Small intestine (tissue), 16 donors: ENCODE measurements around the gene CFH. TPM values are rescaled to one million over a fixed set of nuclear protein-coding genes. Genes with fewer than 3 reads are reported as not detected.

ENCODE experiments used
- DNase-seq, 2 donors: peaks; one replicate each; pipeline versions ENCODE4 v3.0.0 to v3.0.0-alpha.2; 2013
- FAIRE-seq: peaks from 2 replicates; lab custom pipeline; 2012; peaks lifted over from hg19 to GRCh38; lab: Jason Lieb, UNC
- H3K27ac ChIP-seq, 3 donors: one replicate each; pipeline ENCODE4 v1.5.1; 2013; ENCODE audit warnings: low read length in 2 of 3, mild to moderate bottlenecking in 2 of 3, control low read depth in 1 of 3, inconsistent platforms in 1 of 3, low read depth in 1 of 3, moderate library complexity in 1 of 3
- H3K27me3 ChIP-seq, 3 donors: one replicate each; pipeline ENCODE4 v1.6.1; 2013; ENCODE audit warnings: low read length in 3 of 3, inconsistent platforms in 1 of 3; ENCODE audit not compliant: control insufficient read depth in 3 of 3, insufficient read depth in 3 of 3
- H3K36me3 ChIP-seq, 3 donors: one replicate each; pipeline ENCODE4 v1.6.1; 2013; ENCODE audit warnings: low read length in 3 of 3, inconsistent platforms in 1 of 3, low read depth in 1 of 3, mild to moderate bottlenecking in 1 of 3, moderate library complexity in 1 of 3; ENCODE audit not compliant: control insufficient read depth in 3 of 3, insufficient read depth in 2 of 3
- H3K4me1 ChIP-seq, 3 donors: one replicate each; pipeline ENCODE4 v1.6.1; 2013; ENCODE audit warnings: low read length in 2 of 3, inconsistent platforms in 1 of 3, low read depth in 1 of 3, mild to moderate bottlenecking in 1 of 3, moderate library complexity in 1 of 3; ENCODE audit not compliant: control insufficient read depth in 3 of 3, insufficient read depth in 2 of 3
- H3K4me3 ChIP-seq, 3 donors: one replicate each; pipeline ENCODE4 v1.5.1; 2013; ENCODE audit warnings: low read length in 3 of 3, control low read depth in 1 of 3, inconsistent platforms in 1 of 3, low read depth in 1 of 3, mild to moderate bottlenecking in 1 of 3, moderate library complexity in 1 of 3
- H3K9me3 ChIP-seq, 2 donors: one replicate each; pipeline ENCODE4 v1.6.1; 2013; ENCODE audit warnings: low read depth in 1 of 2, low read length in 1 of 2; ENCODE audit not compliant: control insufficient read depth in 2 of 2, insufficient read depth in 1 of 2
- WGBS, 3 donors: extraction: QIAGEN DNeasy Blood & Tissue Kit; methylation state at CpG; one replicate each; pipeline ENCODE4 v1.1.7; 2013; 5-methylcytosine and 5-hydroxymethylcytosine counted together
- long read RNA-seq, 10 donors: transcript quantifications; one replicate each; lab custom pipeline, GENCODE V29; 2026
- polyA plus RNA-seq, 4 donors: library from polyadenylated mRNA; stranded (reverse) in 3 of 4; unstranded in 1 of 4; fragments of 200-250 nt in 3 of 4; fragments of 120-200 nt in 1 of 4; gene quantifications; one replicate each; pipeline versions ENCODE4 v1.2.1 to v1.2.3, GENCODE V29; 2013
- donor health status: healthy with polysubstance abuse.
- donor health status: control.
- donor health status: control.
- donor health status: Bipolar disorder and iron deficiency.
- donor health status: healthy.

Gene CFH
- 10 to 100 TPM in 1 of 4 donors, 1 to 10 TPM in 2, under 1 TPM in 1; 0.89 to 52.9 (median 8.1) TPM for polyA plus RNA-seq
- long read RNA-seq, donor 1 = 0 reads
- long read RNA-seq, donor 2 = 0 reads
- long read RNA-seq, donor 3, partial matches to known transcripts = 0 of 1 reads
- long read RNA-seq, donor 3, other reads (novel, unspliced or antisense) = 0 of 1 reads
- long read RNA-seq, donor 4 = 0 reads
- long read RNA-seq, donor 5 = 0 reads
- long read RNA-seq, donor 6, full-length matches to known transcripts = 1 of 1 reads
- long read RNA-seq, donor 6, partial matches to known transcripts = 0 of 1 reads
- long read RNA-seq, donor 6, other reads (novel, unspliced or antisense) = 0 of 1 reads
- long read RNA-seq, donor 7 = 0 reads
- long read RNA-seq, donor 8, partial matches to known transcripts = 0 of 1 reads
- long read RNA-seq, donor 8, other reads (novel, unspliced or antisense) = 0 of 1 reads
- long read RNA-seq, donor 9 = 0 reads
- long read RNA-seq, donor 10, partial matches to known transcripts = 0 of 1 reads
- long read RNA-seq, donor 10, other reads (novel, unspliced or antisense) = 0 of 1 reads

DNA sequence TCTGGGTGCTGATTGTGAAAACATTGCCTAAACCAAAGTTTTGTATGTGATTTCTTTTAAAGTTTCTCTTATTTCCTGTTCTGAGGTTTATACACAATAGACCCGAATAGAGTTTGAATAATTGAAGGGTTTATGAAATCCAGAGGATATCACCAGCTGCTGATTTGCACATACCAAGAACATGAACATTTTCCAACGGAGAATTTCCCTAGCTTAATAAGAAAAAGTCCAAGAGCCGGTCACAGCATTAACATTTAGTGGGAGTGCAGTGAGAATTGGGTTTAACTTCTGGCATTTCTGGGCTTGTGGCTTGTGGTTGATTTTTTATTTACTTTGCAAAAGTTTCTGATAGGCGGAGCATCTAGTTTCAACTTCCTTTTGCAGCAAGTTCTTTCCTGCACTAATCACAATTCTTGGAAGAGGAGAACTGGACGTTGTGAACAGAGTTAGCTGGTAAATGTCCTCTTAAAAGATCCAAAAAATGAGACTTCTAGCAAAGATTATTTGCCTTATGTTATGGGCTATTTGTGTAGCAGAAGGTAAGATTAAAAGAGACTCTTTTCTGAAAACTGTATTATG, at the start of gene CFH:
TSS of gene CFH (plus strand) at position 407 of the 579 bp plus-strand sequence. CDS start at position 482, 75 bp downstream.
- FAIRE-seq = no peak
- Histone ChIP-seq H3K36me3 (no peaks in the 10 kb centered on the region), H3K27me3 (no peaks in the 10 kb centered on the region), H3K9me3 (no peaks in the 10 kb centered on the region), H3K4me1 (no peaks in the 10 kb centered on the region), H3K27ac (no peak within 1 kb of the TSS), H3K4me3 (no peak within 1 kb of the TSS)
- peak; percentile 6 to 8 for DNase-seq
- 20 to 33% (median 26%) methylated on average over 5 of the region's 5 CpGs for WGBS, 3 donors

DNA sequence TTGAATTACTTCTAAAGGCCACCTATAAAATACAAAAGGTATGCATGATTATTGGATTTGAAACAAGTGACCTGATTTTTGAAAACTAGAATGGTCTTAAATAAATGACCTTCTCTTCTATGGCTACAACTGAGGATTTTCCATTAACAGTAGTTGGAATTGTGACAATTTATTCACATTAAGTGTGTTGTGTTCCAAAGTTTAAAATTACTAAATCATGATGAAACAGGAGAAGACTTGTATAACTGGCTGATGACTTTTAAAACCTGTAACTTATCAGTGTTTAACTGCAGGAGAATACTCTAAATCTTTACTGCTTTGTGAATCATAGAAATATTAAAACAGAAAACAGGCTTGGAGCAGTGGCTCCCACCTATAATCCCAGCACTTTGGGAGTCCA, 48.2 kb upstream of the CFH start:
- no peak for FAIRE-seq
- no peak overlapping the region for H3K27ac ChIP-seq
- no peaks in the 10 kb centered on the region for H3K9me3 ChIP-seq
- H3K4me3 ChIP-seq = no peak overlapping the region
- H3K36me3 ChIP-seq = no peaks in the 10 kb centered on the region
- peaks cover 0 to 8% (median 0%) of the 10 kb centered on the region in 3 donors for H3K27me3 ChIP-seq
- DNase-seq = no peak
- peaks cover 0 to 2% (median 0%) of the 10 kb centered on the region in 3 donors for H3K4me1 ChIP-seq

DNA sequence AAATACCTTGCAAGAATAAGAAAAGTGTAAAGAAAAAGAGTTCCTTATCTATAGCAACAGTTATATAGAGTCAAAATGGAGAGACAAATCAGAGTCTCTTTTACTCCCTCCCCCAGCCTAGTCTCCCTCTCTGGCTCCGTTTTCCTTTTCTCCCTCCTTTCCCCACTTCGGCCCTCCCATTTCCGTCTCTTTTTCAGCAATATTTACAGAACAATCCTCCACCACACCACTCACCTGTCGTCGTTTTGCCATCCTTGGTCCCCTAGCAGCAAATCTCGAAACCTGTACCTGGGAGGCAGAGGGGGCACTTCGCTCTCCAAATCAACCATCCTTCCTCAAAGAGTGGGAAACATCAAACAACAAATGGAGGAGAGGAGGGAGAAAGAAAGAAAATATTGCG, 43.9 kb upstream of the CFH start:
- Histone ChIP-seq H3K36me3 (no peaks in the 10 kb centered on the region), H3K27me3 (peaks cover 0 to 13% (median 2%) of the 10 kb centered on the region in 3 donors), H3K4me3 (peak overlapping the region; percentile 30 to 63 (median 31)), H3K27ac (peak overlapping the region in 2 of 3 donors; percentile 64 to 88), H3K4me1 (peaks cover 0 to 2% (median 0%) of the 10 kb centered on the region in 3 donors), H3K9me3 (no peaks in the 10 kb centered on the region)
- no peak for DNase-seq
- WGBS, 3 donors = 1 to 6% (median 4%) methylated on average over 8 of the region's 8 CpGs
- FAIRE-seq = no peak

DNA sequence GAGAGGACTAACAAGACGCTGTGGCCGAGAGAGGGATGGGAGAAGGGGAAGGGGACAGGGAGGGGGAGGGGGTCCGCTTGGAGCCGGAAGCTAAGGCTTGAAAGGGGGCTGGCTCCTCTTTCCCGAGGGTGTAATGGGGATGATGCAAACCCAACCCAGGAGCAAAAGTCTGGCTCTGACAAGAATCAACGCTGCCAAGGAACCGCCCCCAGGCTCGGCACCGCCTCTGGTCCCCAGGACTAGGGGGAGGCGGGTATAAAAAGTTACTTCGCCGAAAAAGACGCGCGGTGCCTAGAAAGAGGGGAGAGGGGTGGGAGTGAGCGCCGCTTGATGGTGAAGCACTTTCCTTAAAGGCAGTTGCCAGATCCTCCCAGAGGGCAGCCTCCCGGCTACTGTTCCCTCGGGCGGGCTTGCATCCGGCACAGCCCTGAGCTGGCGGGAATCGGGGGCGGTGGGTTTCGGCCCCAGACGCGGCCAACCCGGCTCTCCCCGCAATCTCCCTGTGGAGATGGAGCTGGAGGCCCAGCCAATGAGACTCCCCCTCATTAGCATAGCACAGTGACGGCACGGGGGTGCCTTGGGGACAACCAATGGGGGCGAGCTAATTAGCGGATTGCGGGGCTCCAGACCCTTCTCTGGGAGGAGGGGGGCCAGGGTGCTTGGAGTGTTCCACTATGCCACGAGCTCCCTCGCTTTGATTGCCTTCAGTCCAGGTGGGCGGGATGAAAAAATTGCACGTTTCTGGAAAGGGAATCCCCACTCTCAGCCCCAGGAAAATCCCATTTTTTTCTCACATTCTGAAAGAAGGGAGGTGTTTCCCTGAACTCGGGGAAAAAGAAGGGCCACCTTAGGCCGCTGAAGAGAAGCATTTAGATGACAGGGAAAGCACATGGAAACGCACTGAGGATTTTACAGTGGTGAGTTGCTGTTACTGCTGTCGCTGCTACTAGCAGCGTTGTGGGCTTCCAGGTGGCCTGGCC, 43.2 kb upstream of the CFH start, which contains the start of gene KCNT2:
TSS of gene KCNT2 (minus strand) at position 51 of the 980 bp plus-strand sequence. CDS start 131 bp downstream, outside the sequence.
- no peak for FAIRE-seq
- peak within 1 kb of the TSS in 2 of 3 donors; percentile 64 to 88 for H3K27ac ChIP-seq
- WGBS, 3 donors = 1 to 6% (median 3%) methylated on average over 40 to 43 of the region's 43 CpGs
- peak; percentile 14 to 47 for DNase-seq
- H3K27me3 ChIP-seq = peaks cover 0 to 13% (median 2%) of the 10 kb centered on the region in 3 donors
- no peaks in the 10 kb centered on the region for H3K36me3 ChIP-seq
- peak within 1 kb of the TSS; percentile 30 to 63 (median 31) for H3K4me3 ChIP-seq
- H3K4me1 ChIP-seq = peaks cover 0 to 2% (median 0%) of the 10 kb centered on the region in 3 donors
- no peaks in the 10 kb centered on the region for H3K9me3 ChIP-seq

DNA sequence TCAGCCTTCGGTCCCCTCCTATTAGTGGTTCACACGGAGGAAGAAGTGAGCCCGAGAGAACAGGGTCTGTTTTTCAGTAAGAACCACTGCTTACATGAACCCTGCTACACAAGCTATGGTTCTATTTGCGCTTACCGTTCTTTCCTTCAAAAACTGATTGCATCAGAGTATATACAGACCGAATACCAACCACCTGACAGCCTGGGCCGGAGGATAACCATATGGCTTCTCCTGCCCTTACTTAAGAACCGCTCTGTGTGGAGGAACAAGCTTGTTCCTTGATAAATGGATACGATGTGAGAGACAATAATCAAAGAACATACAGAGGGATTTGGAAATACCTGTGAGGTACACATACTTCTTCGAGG, 42.5 kb upstream of the CFH start:
- H3K36me3 ChIP-seq = no peaks in the 10 kb centered on the region
- 33 to 48% (median 38%) methylated on average over 10 of the region's 10 CpGs for WGBS, 3 donors
- no peak for FAIRE-seq
- H3K9me3 ChIP-seq = no peaks in the 10 kb centered on the region
- H3K4me1 ChIP-seq = peaks cover 0 to 2% (median 0%) of the 10 kb centered on the region in 3 donors
- peak overlapping the region in 1 of 3 donors; percentile 63 for H3K4me3 ChIP-seq
- no peak for DNase-seq
- H3K27ac ChIP-seq = peak overlapping the region in 2 of 3 donors; percentile 64 to 88
- H3K27me3 ChIP-seq = peaks cover 0 to 13% (median 2%) of the 10 kb centered on the region in 3 donors

DNA sequence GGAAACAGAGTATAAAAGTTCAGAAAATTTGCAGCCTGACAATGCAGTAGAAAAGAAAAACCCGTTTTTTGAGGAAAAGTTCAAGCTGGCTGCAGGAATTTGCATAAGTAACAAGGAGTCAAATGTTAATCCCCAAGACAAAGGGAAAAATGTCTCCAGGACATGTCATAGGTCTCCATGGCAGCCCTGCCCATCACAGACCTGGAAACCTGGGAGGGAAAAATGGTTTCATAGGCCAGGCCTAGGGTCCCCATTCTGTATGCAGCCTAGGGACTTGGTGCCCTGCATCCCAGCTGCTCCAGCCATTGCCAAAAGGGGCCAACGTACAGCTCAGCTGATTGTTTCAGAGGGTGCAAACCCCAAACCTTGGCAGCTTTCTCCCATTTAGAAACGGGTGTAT, 40.0 kb upstream of the CFH start:
- Histone ChIP-seq H3K4me1 (peaks cover 0 to 2% (median 0%) of the 10 kb centered on the region in 3 donors), H3K27me3 (peaks cover 0 to 13% (median 2%) of the 10 kb centered on the region in 3 donors), H3K27ac (no peak overlapping the region), H3K4me3 (no peak overlapping the region), H3K9me3 (no peaks in the 10 kb centered on the region), H3K36me3 (no peaks in the 10 kb centered on the region)
- WGBS, 3 donors = 70 to 72% (median 70%) methylated on average over 3 of the region's 3 CpGs
- DNase-seq (no peak), FAIRE-seq (no peak)

DNA sequence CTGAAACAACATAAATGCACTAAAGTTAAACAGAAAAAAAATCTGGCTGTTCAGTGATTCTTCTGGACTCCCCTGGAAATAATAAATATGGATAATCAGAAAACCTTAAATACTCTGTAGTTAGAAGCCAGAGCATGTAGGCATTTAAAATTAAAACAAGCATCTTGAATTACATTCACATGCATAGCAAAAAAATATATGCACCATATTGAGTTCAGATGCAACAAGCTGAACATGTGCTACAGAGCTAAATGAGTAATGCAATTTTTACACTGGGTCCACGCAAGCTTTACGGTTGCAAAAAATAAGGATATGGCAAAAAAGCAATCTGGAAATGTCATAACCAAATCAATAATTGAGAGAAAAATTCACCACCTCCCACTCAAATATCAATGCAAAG, 32.1 kb upstream of the CFH start:
- Histone ChIP-seq H3K27ac (no peak overlapping the region), H3K9me3 (no peaks in the 10 kb centered on the region), H3K4me3 (no peak overlapping the region), H3K36me3 (no peaks in the 10 kb centered on the region), H3K4me1 (no peaks in the 10 kb centered on the region), H3K27me3 (no peaks in the 10 kb centered on the region)
- FAIRE-seq (no peak), DNase-seq (no peak)
- WGBS, 3 donors = 84 to 98% (median 97%) methylated on average over 2 of the region's 2 CpGs
